ENCODE results near the gene MARCKS. TPM values are rescaled to one million over a fixed set of nuclear protein-coding genes. Genes with fewer than 3 reads are reported as not detected.

Gene MARCKS
- total RNA-seq, 1 experiment from 2014 or later, result 93.2 TPM

- no peaks in the 10 kb centered on the region for H3K9me3 ChIP-seq (ENCODE audit: insufficient read depth, low read depth)
- H3K4me1 ChIP-seq (replicated peaks; ENCODE audit: insufficient read depth), result 0 out of 2 replicates have a peak, but pooled peaks cover 2% of the 10 kb centered on the region
- no peaks in the 10 kb centered on the region for H3K27me3 ChIP-seq (ENCODE audit: insufficient read depth, low read depth)
- no peaks in the 10 kb centered on the region for H4K20me1 ChIP-seq (ENCODE audit: insufficient read depth)
- no peaks in the 10 kb centered on the region for H3F3A ChIP-seq (ENCODE audit: insufficient read depth, low read depth)
- no peak overlapping the region for H3K4me2 ChIP-seq
- intact Hi-C loops (cut with micrococcal nuclease; ENCODE audit: unreplicated experiment), result no loop called here
- no peak for TF ChIP-seq EZH2 (IDR thresholded peaks at IDR 0.05; ENCODE audit: low read depth)
- TF ChIP-seq CTCF (conservative IDR thresholded peaks at IDR 0.05), result no peak
- no peak overlapping the region for H3K27ac ChIP-seq
- BruUV-seq (replicated peaks), result no TSS peak
- H3K79me2 ChIP-seq (ENCODE audit: low read depth), result no peaks in the 10 kb centered on the region
- no peak overlapping the region for H2AFZ ChIP-seq
- H3K36me3 ChIP-seq (ENCODE audit: low read depth), result no peaks in the 10 kb centered on the region
- ChIA-PET CTCF (interaction anchor here (0.5 kb wide), 1 partner anchor 169 kb away, joined by 3 read pairs; no protein-coding TSS in a partner anchor), POLR2A (ENCODE audit: unreplicated experiment) (no interaction called here)
- H3K4me3 ChIP-seq, result no peak overlapping the region
- no peak for DNase-seq
- no peaks in the 10 kb centered on the region for H3K9me2 ChIP-seq (ENCODE audit: insufficient read depth)
Observed at GRCh38 chr6:113903666-113904330, 46.7 kb downstream of the MARCKS start.

GRCh38 chr6:113907102-113907815 is 50.1 kb downstream of the MARCKS start:
- H2AFZ ChIP-seq, result no peak overlapping the region
- no peaks in the 10 kb centered on the region for H3K36me3 ChIP-seq (ENCODE audit: low read depth)
- H3K4me1 ChIP-seq (replicated peaks; ENCODE audit: insufficient read depth), result 0 out of 2 replicates have a peak, but pooled peaks cover 7% of the 10 kb centered on the region
- H3K27ac ChIP-seq, result no peak overlapping the region
- no peak overlapping the region for H3K4me3 ChIP-seq
- no peak for DNase-seq
- no peaks in the 10 kb centered on the region for H4K20me1 ChIP-seq (ENCODE audit: insufficient read depth)
- no peaks in the 10 kb centered on the region for H3K9me2 ChIP-seq (ENCODE audit: insufficient read depth)
- no peaks in the 10 kb centered on the region for H3K79me2 ChIP-seq (ENCODE audit: low read depth)
- TF ChIP-seq EZH2 (IDR thresholded peaks at IDR 0.05; ENCODE audit: low read depth) (no peak), CTCF (conservative IDR thresholded peaks at IDR 0.05) (no peak)
- ChIA-PET POLR2A (ENCODE audit: unreplicated experiment) (interaction anchor here (0.7 kb wide), 1 partner anchor 787 kb away, joined by 5 read pairs; no protein-coding TSS in a partner anchor), CTCF (no interaction called here)
- H3K4me2 ChIP-seq, result no peak overlapping the region
- no peaks in the 10 kb centered on the region for H3K27me3 ChIP-seq (ENCODE audit: insufficient read depth, low read depth)
- no peaks in the 10 kb centered on the region for H3F3A ChIP-seq (ENCODE audit: insufficient read depth, low read depth)
- no peaks in the 10 kb centered on the region for H3K9me3 ChIP-seq (ENCODE audit: insufficient read depth, low read depth)
- intact Hi-C loops (cut with micrococcal nuclease; ENCODE audit: unreplicated experiment), result no loop called here
- BruUV-seq (replicated peaks), result no TSS peak

GRCh38 chr6:113908801-113909200 is 51.7 kb downstream of the MARCKS start:
- no peaks in the 10 kb centered on the region for H3F3A ChIP-seq (ENCODE audit: insufficient read depth, low read depth)
- intact Hi-C loops (cut with micrococcal nuclease; ENCODE audit: unreplicated experiment), result loop anchor here (1.0 to 2.0 kb wide), 3 partner anchors 50 to 1128 kb away; no protein-coding TSS in a partner anchor
- BruUV-seq (replicated peaks), result no TSS peak
- H3K27ac ChIP-seq, result no peak overlapping the region
- no peak for DNase-seq
- POLR2A ChIA-PET (ENCODE audit: unreplicated experiment), result no interaction called here
- H3K9me3 ChIP-seq (ENCODE audit: insufficient read depth, low read depth), result no peaks in the 10 kb centered on the region; the same call in 1 of the 2 replicates
- no peak for TF ChIP-seq CTCF (conservative IDR thresholded peaks at IDR 0.05)
- no peak for TF ChIP-seq EZH2 (IDR thresholded peaks at IDR 0.05; ENCODE audit: low read depth)
- no peaks in the 10 kb centered on the region for H3K9me2 ChIP-seq (ENCODE audit: insufficient read depth)
- no peaks in the 10 kb centered on the region for H4K20me1 ChIP-seq (ENCODE audit: insufficient read depth)
- peak overlapping the region; percentile 34; the same call in 1 of the 2 replicates for H3K4me2 ChIP-seq
- 0 out of 2 replicates have a peak, but pooled peaks cover 7% of the 10 kb centered on the region for H3K4me1 ChIP-seq (replicated peaks; ENCODE audit: insufficient read depth)
- H3K27me3 ChIP-seq (ENCODE audit: insufficient read depth, low read depth), result no peaks in the 10 kb centered on the region
- H3K4me3 ChIP-seq, result no peak overlapping the region
- H3K36me3 ChIP-seq (ENCODE audit: low read depth), result no peaks in the 10 kb centered on the region
- no peaks in the 10 kb centered on the region for H3K79me2 ChIP-seq (ENCODE audit: low read depth)
- H2AFZ ChIP-seq, result no peak overlapping the region
- CTCF ChIA-PET, result interaction anchor here (0.6 kb wide), 1 partner anchor 1652 kb away, joined by 4 read pairs; no protein-coding TSS in a partner anchor
